ENCODE results near the gene MSANTD3. TPM values are rescaled to one million over a fixed set of nuclear protein-coding genes. Genes with fewer than 3 reads are reported as not detected.

MSANTD3 gene
- total and polyA plus RNA-seq, 2 of the 13 experiments (the other 11 are each of a cell fraction or from before 2014, with no cell fraction given): 10.1 to 19.2 TPM

GRCh38 chr9:100426530-100427365, at the start of gene MSANTD3 (continued):
- no peak for TF ChIP-seq SNAPC2 (CRISPR knock-in tag; IDR thresholded peaks at IDR 0.05)
- TF ChIP-seq, protein P1, sequence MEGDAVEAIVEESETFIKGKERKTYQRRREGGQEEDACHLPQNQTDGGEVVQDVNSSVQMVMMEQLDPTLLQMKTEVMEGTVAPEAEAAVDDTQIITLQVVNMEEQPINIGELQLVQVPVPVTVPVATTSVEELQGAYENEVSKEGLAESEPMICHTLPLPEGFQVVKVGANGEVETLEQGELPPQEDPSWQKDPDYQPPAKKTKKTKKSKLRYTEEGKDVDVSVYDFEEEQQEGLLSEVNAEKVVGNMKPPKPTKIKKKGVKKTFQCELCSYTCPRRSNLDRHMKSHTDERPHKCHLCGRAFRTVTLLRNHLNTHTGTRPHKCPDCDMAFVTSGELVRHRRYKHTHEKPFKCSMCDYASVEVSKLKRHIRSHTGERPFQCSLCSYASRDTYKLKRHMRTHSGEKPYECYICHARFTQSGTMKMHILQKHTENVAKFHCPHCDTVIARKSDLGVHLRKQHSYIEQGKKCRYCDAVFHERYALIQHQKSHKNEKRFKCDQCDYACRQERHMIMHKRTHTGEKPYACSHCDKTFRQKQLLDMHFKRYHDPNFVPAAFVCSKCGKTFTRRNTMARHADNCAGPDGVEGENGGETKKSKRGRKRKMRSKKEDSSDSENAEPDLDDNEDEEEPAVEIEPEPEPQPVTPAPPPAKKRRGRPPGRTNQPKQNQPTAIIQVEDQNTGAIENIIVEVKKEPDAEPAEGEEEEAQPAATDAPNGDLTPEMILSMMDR (CRISPR knock-in tag; IDR thresholded peaks at IDR 0.05): peak; percentile 9; the same call in 1 of the 2 replicates
- TF ChIP-seq, protein P2, sequence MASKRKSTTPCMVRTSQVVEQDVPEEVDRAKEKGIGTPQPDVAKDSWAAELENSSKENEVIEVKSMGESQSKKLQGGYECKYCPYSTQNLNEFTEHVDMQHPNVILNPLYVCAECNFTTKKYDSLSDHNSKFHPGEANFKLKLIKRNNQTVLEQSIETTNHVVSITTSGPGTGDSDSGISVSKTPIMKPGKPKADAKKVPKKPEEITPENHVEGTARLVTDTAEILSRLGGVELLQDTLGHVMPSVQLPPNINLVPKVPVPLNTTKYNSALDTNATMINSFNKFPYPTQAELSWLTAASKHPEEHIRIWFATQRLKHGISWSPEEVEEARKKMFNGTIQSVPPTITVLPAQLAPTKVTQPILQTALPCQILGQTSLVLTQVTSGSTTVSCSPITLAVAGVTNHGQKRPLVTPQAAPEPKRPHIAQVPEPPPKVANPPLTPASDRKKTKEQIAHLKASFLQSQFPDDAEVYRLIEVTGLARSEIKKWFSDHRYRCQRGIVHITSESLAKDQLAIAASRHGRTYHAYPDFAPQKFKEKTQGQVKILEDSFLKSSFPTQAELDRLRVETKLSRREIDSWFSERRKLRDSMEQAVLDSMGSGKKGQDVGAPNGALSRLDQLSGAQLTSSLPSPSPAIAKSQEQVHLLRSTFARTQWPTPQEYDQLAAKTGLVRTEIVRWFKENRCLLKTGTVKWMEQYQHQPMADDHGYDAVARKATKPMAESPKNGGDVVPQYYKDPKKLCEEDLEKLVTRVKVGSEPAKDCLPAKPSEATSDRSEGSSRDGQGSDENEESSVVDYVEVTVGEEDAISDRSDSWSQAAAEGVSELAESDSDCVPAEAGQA (IDR thresholded peaks at IDR 0.05; ENCODE audit: low read depth): no peak
- TF ChIP-seq, protein P2 (CRISPR knock-in tag; IDR thresholded peaks at IDR 0.05; ENCODE audit: borderline replicate concordance): no peak
- TF ChIP-seq TOPORS (CRISPR knock-in tag; IDR thresholded peaks at IDR 0.05): no peak; the same call in 1 of the 2 replicates
- TF ChIP-seq MTA3 (CRISPR knock-in tag; IDR thresholded peaks at IDR 0.05): no peak
- no peak for TF ChIP-seq ZNF343 (CRISPR knock-in tag; IDR thresholded peaks at IDR 0.05)
- TF ChIP-seq ARID2 (CRISPR knock-in tag; IDR thresholded peaks at IDR 0.05; ENCODE audit: borderline replicate concordance): no peak
- peak; percentile 8; the same call in 1 of the 2 replicates for TF ChIP-seq KDM5B (CRISPR knock-in tag; IDR thresholded peaks at IDR 0.05; ENCODE audit: borderline replicate concordance)
- no peak for TF ChIP-seq ZNF354B (CRISPR knock-in tag; IDR thresholded peaks at IDR 0.05)
- TF ChIP-seq, protein P3, sequence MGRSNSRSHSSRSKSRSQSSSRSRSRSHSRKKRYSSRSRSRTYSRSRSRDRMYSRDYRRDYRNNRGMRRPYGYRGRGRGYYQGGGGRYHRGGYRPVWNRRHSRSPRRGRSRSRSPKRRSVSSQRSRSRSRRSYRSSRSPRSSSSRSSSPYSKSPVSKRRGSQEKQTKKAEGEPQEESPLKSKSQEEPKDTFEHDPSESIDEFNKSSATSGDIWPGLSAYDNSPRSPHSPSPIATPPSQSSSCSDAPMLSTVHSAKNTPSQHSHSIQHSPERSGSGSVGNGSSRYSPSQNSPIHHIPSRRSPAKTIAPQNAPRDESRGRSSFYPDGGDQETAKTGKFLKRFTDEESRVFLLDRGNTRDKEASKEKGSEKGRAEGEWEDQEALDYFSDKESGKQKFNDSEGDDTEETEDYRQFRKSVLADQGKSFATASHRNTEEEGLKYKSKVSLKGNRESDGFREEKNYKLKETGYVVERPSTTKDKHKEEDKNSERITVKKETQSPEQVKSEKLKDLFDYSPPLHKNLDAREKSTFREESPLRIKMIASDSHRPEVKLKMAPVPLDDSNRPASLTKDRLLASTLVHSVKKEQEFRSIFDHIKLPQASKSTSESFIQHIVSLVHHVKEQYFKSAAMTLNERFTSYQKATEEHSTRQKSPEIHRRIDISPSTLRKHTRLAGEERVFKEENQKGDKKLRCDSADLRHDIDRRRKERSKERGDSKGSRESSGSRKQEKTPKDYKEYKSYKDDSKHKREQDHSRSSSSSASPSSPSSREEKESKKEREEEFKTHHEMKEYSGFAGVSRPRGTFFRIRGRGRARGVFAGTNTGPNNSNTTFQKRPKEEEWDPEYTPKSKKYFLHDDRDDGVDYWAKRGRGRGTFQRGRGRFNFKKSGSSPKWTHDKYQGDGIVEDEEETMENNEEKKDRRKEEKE (IDR thresholded peaks at IDR 0.05): no peak
- no peak for TF ChIP-seq RARA (CRISPR knock-in tag; IDR thresholded peaks at IDR 0.05)
- TF ChIP-seq ZNF543 (CRISPR knock-in tag; IDR thresholded peaks at IDR 0.05): no peak
- no peak for TF ChIP-seq ATF7-NPFF (CRISPR knock-in tag; IDR thresholded peaks at IDR 0.05; ENCODE audit: low read depth)
- peak; percentile 52; the same call in 1 of the 2 replicates for TF ChIP-seq RXRB (CRISPR knock-in tag; IDR thresholded peaks at IDR 0.05; ENCODE audit: borderline replicate concordance)
- TF ChIP-seq ZNF331 (CRISPR knock-in tag; IDR thresholded peaks at IDR 0.05): no peak
- no peak for TF ChIP-seq PHF5A (CRISPR knock-in tag; IDR thresholded peaks at IDR 0.05; ENCODE audit: low read depth, unreplicated experiment)
- TF ChIP-seq HBP1 (CRISPR knock-in tag; IDR thresholded peaks at IDR 0.05; ENCODE audit: low read depth): no peak
